H9 (cell line): ENCODE data around the gene NOSIP. TPM values are rescaled to one million over a fixed set of nuclear protein-coding genes. Genes with fewer than 3 reads are reported as not detected.

ENCODE experiments used
- DNase-seq: peaks from one replicate; pipeline ENCODE4 v3.0.0-alpha.2; 2017
- H2AFZ ChIP-seq: one replicate; pipeline ENCODE4 v1.6.1; 2013; ENCODE audit warnings: mild to moderate bottlenecking, low read length, control low read depth, moderate library complexity
- H2AK5ac ChIP-seq: 2 replicates; pipeline ENCODE4 v1.6.1; 2013; ENCODE audit warnings: low read length, control low read depth, mixed read lengths; ENCODE audit not compliant: insufficient read length
- H2BK120ac ChIP-seq: one replicate; pipeline ENCODE4 v1.6.1; 2013; ENCODE audit warnings: low read depth, mild to moderate bottlenecking, low read length, control low read depth, inconsistent platforms; ENCODE audit not compliant: poor library complexity, severe bottlenecking
- H2BK12ac ChIP-seq: 2 replicates; pipeline ENCODE4 v1.6.1; 2013; ENCODE audit warnings: low read length, control low read depth, mixed read lengths, low read depth; ENCODE audit not compliant: insufficient read length
- H2BK15ac ChIP-seq: 2 replicates; pipeline ENCODE4 v1.6.1; 2013; ENCODE audit warnings: low read depth, low read length, control low read depth
- H2BK20ac ChIP-seq: one replicate; pipeline ENCODE4 v1.6.1; 2013; ENCODE audit warnings: low read depth, mild to moderate bottlenecking, low read length, control low read depth, inconsistent platforms; ENCODE audit not compliant: poor library complexity, severe bottlenecking
- H2BK5ac ChIP-seq: 2 replicates; pipeline ENCODE4 v1.6.1; 2013; ENCODE audit warnings: low read length, control low read depth, mixed read lengths; ENCODE audit not compliant: insufficient read length
- H3K14ac ChIP-seq: 2 replicates; pipeline ENCODE4 v1.6.1; 2013; ENCODE audit warnings: low read length, control low read depth; ENCODE audit not compliant: insufficient read depth
- H3K18ac ChIP-seq: 2 replicates; pipeline ENCODE4 v1.6.1; 2013; ENCODE audit warnings: low read depth, mild to moderate bottlenecking, mixed read lengths, low read length, control low read depth; ENCODE audit not compliant: insufficient read length
- H3K23ac ChIP-seq: 2 replicates; pipeline ENCODE4 v1.6.1; 2013; ENCODE audit warnings: low read length, control low read depth, mixed read lengths, low read depth; ENCODE audit not compliant: insufficient read length
- H3K23me2 ChIP-seq: 2 replicates; pipeline ENCODE4 v1.6.1; 2013; ENCODE audit warnings: low read depth, mild to moderate bottlenecking, mixed read lengths, low read length, control low read depth; ENCODE audit not compliant: insufficient read length, poor library complexity, severe bottlenecking
- H3K27ac ChIP-seq: 2 replicates; pipeline ENCODE4 v1.5.1; 2013; ENCODE audit warnings: low read length, control low read depth, mixed read lengths, low read depth; ENCODE audit not compliant: insufficient read length
- H3K27me3 ChIP-seq: 2 replicates; pipeline ENCODE4 v1.6.1; 2013; ENCODE audit warnings: low read length, control low read depth, inconsistent platforms; ENCODE audit not compliant: insufficient read depth
- H3K4ac ChIP-seq: 2 replicates; pipeline ENCODE4 v1.6.1; 2013; ENCODE audit warnings: low read depth, mild to moderate bottlenecking, control low read depth, inconsistent platforms, low read length, moderate library complexity
- H3K4me1 ChIP-seq: 2 replicates; pipeline ENCODE4 v1.6.1; 2013; ENCODE audit warnings: low read length, control low read depth, inconsistent platforms; ENCODE audit not compliant: insufficient read depth
- H3K4me2 ChIP-seq: 2 replicates; pipeline ENCODE4 v1.6.1; 2013; ENCODE audit warnings: low read length, control low read depth, mixed read lengths; ENCODE audit not compliant: insufficient read length, insufficient read depth
- H3K56ac ChIP-seq: 2 replicates; pipeline ENCODE4 v1.6.1; 2013; ENCODE audit warnings: low read depth, mild to moderate bottlenecking, mixed read lengths, low read length, control low read depth; ENCODE audit not compliant: insufficient read length
- H3K79me1 ChIP-seq: 2 replicates; pipeline ENCODE4 v1.6.1; 2013; ENCODE audit warnings: low read depth, mild to moderate bottlenecking, moderate library complexity, low read length, control low read depth, inconsistent platforms; ENCODE audit not compliant: insufficient read depth, poor library complexity, severe bottlenecking
- H3K79me2 ChIP-seq: 2 replicates; pipeline ENCODE4 v1.6.1; 2013; ENCODE audit warnings: low read length, control low read depth, inconsistent platforms; ENCODE audit not compliant: insufficient read depth
- H3K9ac ChIP-seq: 2 replicates; pipeline ENCODE4 v1.6.1; 2013; ENCODE audit warnings: low read length, control low read depth, mixed read lengths; ENCODE audit not compliant: insufficient read length; ENCODE audit errors: extremely low read depth
- H3K9me3 ChIP-seq: one replicate; pipeline ENCODE4 v1.6.1; 2013; ENCODE audit warnings: low read depth, low read length, inconsistent platforms; ENCODE audit not compliant: control insufficient read depth
- H3T11ph ChIP-seq: one replicate; pipeline ENCODE4 v1.6.1; 2013; ENCODE audit warnings: mild to moderate bottlenecking, low read length, control low read depth, inconsistent platforms
- H4K20me1 ChIP-seq: one replicate; pipeline ENCODE4 v1.6.1; 2013; ENCODE audit not compliant: control insufficient read depth, insufficient read length, insufficient read depth
- H4K5ac ChIP-seq: 2 replicates; pipeline ENCODE4 v1.6.1; 2013; ENCODE audit warnings: low read depth, mild to moderate bottlenecking, mixed read lengths, low read length, control low read depth; ENCODE audit not compliant: insufficient read length
- H4K8ac ChIP-seq: replicated peaks from 2 replicates; pipeline ENCODE4 v1.6.1; 2013; ENCODE audit warnings: low read length, control low read depth, mixed read lengths, low read depth; ENCODE audit not compliant: insufficient read length
- H4K91ac ChIP-seq: 2 replicates; pipeline ENCODE4 v1.6.1; 2013; ENCODE audit warnings: low read depth, mild to moderate bottlenecking, moderate library complexity, mixed read lengths, low read length, control low read depth; ENCODE audit not compliant: insufficient read length
- H3K27ac Mint-ChIP-seq, 3 experiments: 2 replicates in 2 of 3; 3 replicates in 1 of 3; pipeline ENCODE4 v1.8.0; 2020 to 2021; ENCODE audit warnings: mixed read lengths in 3 of 3, mild to moderate bottlenecking in 1 of 3, moderate library complexity in 1 of 3
- H3K27me3 Mint-ChIP-seq: 2 replicates; pipeline ENCODE4 v1.8.0; 2021; ENCODE audit warnings: low read depth, mild to moderate bottlenecking, moderate library complexity, mixed read lengths
- H3K36me3 Mint-ChIP-seq, 3 experiments: 2 replicates in 2 of 3; 3 replicates in 1 of 3; pipeline ENCODE4 v1.8.0; 2020 to 2021; ENCODE audit warnings: low read depth in 3 of 3, mixed read lengths in 3 of 3; ENCODE audit not compliant: insufficient read depth in 1 of 3
- H3K4me1 Mint-ChIP-seq, 2 experiments: 2 replicates each; pipeline ENCODE4 v1.8.0; 2020; ENCODE audit warnings: mixed read lengths in 2 of 2
- H3K4me3 Mint-ChIP-seq, 2 experiments: 2 replicates in 1 of 2; 3 replicates in 1 of 2; pipeline ENCODE4 v1.8.0; 2020 to 2021; ENCODE audit warnings: mild to moderate bottlenecking in 2 of 2, mixed read lengths in 2 of 2, moderate library complexity in 1 of 2
- H3K9me3 Mint-ChIP-seq, 2 experiments: 2 replicates in 1 of 2; 3 replicates in 1 of 2; pipeline ENCODE4 v1.8.0; 2020; ENCODE audit warnings: mild to moderate bottlenecking in 2 of 2, mixed read lengths in 2 of 2, moderate library complexity in 1 of 2
- CTCF ChIP-seq: fragments of 200-600 bp; sonication (generic); conservative IDR thresholded peaks from 3 replicates; pipeline ENCODE4 v1.8.0; 2021; ENCODE audit warnings: antibody characterized with exemption, mild to moderate bottlenecking
- WGBS: extraction: QIAGEN DNeasy Blood & Tissue Kit; methylation state at CpG from one replicate; pipeline ENCODE4 v1.1.7; 2013; ENCODE audit warnings: missing lambda C conversion rate, low lambda C conversion rate, mixed read lengths; ENCODE audit not compliant: insufficient read length; ENCODE audit errors: extremely low coverage; 5-methylcytosine and 5-hydroxymethylcytosine counted together
- total RNA-seq: library from RNA; stranded (reverse); gene quantifications from 2 replicates; pipeline ENCODE4 v1.2.1, GENCODE V29; 2021

Gene NOSIP
- total RNA-seq, 1 experiment from 2014 or later = 78.4 TPM

GRCh38 chr19:49626226-49626625, 45.9 kb upstream of the NOSIP start:
- H3K18ac ChIP-seq = no peak overlapping the region
- H3T11ph ChIP-seq = no peak overlapping the region
- peaks cover 2% of the 10 kb centered on the region for H4K20me1 ChIP-seq
- H3K4me1 ChIP-seq = no peaks in the 10 kb centered on the region
- no peak overlapping the region for H3K27ac ChIP-seq
- no peaks in the 10 kb centered on the region for H3K9me3 ChIP-seq
- H4K91ac ChIP-seq = no peak overlapping the region
- no peak overlapping the region for H2BK12ac ChIP-seq
- no peak overlapping the region for H2BK5ac ChIP-seq
- no peak overlapping the region for H3K23ac ChIP-seq
- H3K79me2 ChIP-seq = no peaks in the 10 kb centered on the region
- H3K27me3 ChIP-seq = no peaks in the 10 kb centered on the region
- H3K9ac ChIP-seq = no peak overlapping the region
- no peaks in the 10 kb centered on the region for H3K23me2 ChIP-seq
- Mint-ChIP-seq H3K9me3 (no peaks in the 10 kb centered on the region), H3K4me1 (peaks cover 4 to 7% of the 10 kb centered on the region in 2 experiments), H3K36me3 (peaks cover 29 to 56% (median 55%) of the 10 kb centered on the region in 3 experiments), H3K27me3 (no peaks in the 10 kb centered on the region; the same call in 1 of the 2 replicates), H3K27ac (no peak overlapping the region), H3K4me3 (no peak overlapping the region)
- no peak overlapping the region for H2AFZ ChIP-seq
- no peak overlapping the region for H3K4me2 ChIP-seq
- no CpG with 5 or more reads among the region's 11 CpGs for WGBS
- H2BK120ac ChIP-seq = no peak overlapping the region
- H4K8ac ChIP-seq = no peak overlapping the region
- no peak for TF ChIP-seq CTCF
- no peak overlapping the region for H2BK15ac ChIP-seq
- no peak overlapping the region for H2BK20ac ChIP-seq
- H3K4ac ChIP-seq = no peak overlapping the region
- H3K14ac ChIP-seq = no peak overlapping the region
- DNase-seq = no peak
- no peak overlapping the region for H2AK5ac ChIP-seq
- no peak overlapping the region for H3K56ac ChIP-seq
- H3K79me1 ChIP-seq = no peaks in the 10 kb centered on the region
- H4K5ac ChIP-seq = no peak overlapping the region
